Suppressor macrophage treated with lipopolysaccharide for 1 hour (primary cell): ENCODE data around the gene GALNTL6.

Experiments
- DNase-seq, 3 donors: peaks; one replicate each; pipeline ENCODE4 v3.0.0-alpha.2; 2020 to 2022

Gene GALNTL6

DNA sequence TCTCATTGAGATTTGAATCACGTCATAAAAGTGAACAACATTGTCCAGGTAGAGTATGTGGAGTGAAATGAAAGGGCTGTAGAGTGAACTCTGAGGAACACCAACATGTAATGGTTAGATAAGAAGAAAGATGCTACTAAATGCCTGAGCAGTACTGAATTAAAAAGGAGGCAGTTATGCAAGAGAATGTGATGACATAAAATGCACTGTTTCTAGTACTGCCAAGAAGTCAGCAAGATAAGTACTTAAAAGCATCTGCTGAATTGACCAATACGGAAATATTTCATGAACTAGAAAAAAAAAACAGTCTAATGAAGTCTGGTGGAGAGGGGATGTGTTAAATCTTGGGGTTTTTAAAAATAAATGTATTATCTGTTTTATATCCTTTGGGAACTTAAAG lies 771.6 kb downstream of the GALNTL6 start:
- no peak for DNase-seq

DNA sequence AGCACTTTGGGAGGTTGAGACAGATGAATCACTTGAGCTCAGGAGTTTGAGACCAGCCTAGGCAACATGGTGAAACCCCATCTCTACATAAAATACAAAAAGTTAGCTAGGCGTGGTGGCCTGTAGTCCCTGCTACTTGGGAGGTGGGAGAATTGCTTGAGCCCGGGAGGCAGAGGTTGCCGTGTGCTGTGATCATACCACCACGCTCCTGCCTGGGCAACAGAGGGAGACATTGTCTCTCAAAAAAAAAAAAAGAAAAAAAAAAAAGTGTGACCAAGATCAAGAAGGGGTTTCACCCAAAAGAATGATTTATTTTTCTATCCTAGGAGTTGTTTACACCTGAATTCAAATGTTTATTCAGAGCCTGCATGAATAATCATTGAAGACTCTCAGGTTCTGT lies 783.0 kb downstream of the GALNTL6 start:
- DNase-seq: no peak

DNA sequence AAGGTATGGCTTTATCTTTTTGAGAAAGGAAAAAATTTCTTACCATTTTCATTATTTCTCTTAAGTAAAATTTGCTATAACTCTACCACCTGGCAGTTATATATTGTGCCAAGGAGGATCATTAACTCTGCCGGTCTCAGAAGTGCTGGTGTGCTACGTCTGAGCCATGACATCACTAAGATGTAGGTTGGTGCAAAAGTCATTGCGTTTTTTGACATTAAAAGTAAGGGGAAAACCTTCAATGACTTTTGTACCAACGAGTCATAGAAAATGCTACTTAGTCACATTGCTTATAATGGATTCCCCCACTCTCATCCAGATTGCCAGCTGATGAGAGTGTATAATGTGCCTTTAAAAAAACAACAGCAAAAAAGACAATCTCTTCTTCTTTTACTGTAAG lies 786.4 kb downstream of the GALNTL6 start:
- DNase-seq: no peak

DNA sequence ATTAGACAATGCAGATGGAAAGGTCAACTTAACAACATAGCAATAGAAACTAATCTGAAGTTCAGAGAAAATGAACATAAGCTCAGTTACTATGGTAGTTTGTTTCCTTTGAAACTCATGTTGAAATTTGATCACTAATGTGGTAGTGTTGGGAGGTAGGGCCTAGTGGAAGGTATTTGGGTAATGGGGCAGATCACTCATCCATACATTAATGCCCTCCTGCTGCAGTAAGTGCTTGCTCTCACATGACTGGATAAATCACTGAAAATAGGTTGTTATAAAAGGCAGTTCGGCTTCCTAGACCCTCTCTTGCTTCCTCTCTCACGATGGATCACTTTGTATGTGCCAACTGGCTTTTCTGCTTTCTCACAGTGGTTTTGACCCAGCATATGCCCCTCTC lies 788.0 kb downstream of the GALNTL6 start:
- no peak for DNase-seq

DNA sequence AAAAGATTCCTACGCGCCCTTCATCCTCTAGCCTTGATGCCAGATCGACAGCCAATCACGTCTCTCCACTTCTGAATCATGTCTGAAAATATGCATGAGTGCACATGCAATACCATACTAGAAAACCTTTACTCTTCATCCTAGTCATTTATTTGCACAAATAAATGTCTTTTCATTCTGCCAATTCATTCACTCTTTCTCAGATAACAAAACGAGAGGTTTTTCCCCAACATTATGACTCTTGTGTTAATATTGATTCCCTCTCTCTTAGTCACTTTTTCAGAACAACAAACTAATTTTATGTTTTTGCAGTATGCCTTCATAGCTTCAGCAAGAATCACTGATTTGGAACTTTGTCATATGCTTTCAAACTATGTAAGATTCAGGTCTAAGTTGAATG lies 806.0 kb downstream of the GALNTL6 start:
- DNase-seq: no peak

DNA sequence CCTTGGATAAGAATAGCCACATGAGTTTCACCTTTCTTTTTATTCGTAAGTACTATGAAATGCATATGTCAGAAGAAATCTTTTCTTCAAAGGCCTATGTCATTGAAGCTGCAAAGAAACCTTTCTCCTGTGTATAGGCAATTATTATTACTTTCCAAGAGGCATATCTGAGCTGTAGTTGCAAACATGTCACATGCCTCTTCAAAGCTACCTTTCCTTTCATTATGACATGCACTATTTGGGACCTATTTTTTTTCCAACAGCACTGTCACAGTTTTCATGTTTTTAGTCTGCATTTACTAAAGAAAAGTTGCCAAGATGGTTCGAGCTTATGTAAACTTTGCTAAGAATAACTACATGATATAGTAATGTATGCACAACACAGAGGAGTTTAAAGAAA lies 806.6 kb downstream of the GALNTL6 start:
- DNase-seq: no peak

DNA sequence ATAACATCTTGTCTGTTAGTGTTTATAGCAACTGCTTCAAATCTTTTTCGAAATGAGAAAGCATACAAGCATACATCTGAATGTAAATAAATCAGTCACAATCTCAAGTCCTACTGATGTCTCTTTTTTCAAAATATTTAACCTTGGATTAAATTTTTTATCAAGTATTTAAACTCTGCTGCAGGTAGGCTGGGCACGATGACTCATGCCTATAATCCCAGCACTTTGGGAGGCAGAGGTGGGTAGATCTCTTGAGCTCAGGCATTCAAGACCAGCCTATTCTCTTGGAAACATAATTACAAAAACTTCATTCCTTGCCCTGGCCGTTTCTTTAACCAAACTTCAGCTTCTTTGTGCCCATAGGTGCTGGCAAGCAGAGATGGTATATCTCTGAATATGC lies 815.1 kb downstream of the GALNTL6 start:
- DNase-seq: no peak

DNA sequence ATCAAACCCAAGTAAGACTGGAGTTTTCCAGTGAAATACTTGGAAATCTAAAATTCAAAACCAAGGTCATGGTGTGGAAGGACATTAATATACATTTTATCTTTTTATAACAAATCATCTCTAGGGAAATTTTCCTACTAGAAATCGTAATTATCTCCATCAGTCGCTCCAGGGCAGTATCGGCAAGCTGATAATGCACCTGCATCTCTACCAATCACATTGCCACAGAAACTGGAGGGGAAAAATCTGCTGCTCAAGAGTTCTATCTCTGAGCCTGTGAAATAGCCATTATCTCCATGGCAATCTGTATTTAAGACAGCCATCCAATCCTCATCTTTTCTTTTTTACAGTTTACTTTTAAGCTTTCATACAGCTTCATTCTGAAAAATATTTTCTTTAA lies 817.1 kb downstream of the GALNTL6 start:
- no peak for DNase-seq

DNA sequence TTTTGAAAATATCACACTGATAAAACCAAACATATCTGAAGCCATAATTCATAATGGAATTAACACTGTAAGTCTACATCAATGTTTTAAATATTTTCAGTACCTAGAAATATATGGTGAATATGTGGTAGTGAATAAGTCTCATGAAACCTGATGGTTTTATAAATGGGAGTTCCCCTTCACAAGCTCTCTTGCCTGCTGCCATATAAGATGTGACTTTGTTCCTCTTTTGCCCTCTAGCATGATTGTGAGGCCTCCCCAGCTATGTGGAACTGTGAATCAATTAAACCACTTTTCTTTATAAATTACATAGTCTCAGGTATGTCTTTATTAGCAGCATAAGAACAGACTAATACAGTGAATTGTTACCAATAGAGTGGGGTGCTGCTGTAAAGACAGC lies 818.6 kb downstream of the GALNTL6 start:
- no peak for DNase-seq

DNA sequence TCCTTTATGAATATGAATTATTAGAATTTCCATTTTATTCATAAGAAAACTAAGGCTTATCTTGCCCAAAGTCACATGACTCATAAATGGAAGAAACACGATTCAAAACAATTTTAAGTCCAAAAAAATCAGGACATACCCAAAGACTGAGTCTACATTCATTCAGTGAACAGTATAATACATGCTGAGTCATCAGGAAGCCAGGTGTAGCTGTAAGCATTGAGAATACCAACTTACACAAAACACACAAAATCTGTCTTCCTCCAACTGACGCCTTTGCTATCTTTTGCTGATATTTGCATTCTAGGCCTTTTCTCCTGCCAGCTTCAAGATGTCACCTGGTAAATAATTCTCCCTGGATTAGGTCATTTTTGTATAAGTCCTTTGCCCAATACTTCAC lies 835.3 kb downstream of the GALNTL6 start:
- DNase-seq: no peak

DNA sequence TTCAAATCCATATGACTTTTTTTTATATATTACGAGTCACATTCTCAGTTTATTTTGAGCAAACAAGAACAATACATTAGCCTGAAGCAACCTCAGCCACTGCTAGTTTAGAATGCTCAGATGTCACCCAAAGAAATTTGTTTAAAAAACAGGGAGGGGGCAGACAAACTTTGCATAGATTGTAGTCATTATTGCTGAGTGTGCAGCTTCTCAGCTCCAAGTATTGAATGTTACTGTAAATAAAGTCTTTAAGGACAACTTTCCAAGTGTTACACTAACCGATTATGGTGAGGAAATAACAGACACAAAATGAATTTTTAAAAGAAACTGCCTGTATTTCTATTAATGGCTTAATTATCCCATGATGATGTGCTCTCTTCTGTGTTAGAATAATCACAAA lies 835.9 kb downstream of the GALNTL6 start:
- no peak for DNase-seq

DNA sequence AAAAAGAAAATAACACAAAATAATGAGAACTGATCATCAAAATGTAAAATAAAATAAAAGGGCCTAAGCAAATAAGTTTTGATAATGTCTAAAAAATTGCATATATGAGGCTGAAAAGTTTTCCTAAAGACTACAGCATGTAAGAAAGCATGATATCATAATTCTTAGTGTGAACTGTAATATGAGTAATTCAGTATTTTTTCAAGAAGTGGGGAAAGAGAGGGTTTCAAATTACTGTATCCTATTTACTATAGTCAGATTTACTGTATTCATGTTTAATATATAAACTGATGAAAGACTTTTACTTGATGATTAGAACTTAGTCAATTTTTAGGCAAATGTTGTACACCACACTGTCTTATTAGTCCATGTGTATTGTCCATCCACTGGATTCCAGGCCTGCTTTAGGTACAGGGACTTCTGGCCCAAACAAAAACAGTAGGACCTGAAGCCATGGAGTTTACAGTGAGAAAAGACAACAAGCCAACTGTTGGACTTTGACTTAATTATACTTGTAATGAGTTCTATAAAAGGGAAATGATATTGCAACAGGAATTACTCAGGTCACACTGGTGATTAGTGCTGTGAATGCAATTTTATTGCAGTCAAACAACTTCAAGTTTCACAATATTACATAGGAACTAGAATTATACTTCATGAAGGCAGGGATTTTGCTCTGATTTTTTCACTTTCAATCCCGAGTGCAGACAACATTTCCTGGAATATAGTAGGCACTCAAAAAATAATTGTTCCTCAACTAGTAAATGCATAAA lies 837.7 kb downstream of the GALNTL6 start:
- DNase-seq: peak in 1 of 3 donors; percentile 4

DNA sequence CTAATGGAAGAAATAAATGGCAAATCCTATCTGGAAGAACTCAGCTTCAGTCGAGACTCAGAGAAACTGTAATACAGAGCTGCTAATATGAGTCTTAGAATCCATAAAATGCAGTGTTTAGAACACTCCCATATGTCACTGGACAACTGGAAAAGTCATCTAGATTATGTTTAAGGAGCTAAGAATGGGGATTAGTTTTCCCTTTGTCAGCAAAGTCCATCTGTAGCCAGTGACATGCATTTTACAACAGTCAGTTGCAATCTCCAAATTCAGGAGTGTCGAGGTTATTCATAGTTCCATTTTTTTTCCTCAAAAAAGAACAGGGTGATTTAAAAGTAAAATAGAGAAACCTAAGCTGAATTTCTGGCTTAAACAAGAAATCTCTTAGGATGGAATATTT lies 838.8 kb downstream of the GALNTL6 start:
- no peak for DNase-seq

DNA sequence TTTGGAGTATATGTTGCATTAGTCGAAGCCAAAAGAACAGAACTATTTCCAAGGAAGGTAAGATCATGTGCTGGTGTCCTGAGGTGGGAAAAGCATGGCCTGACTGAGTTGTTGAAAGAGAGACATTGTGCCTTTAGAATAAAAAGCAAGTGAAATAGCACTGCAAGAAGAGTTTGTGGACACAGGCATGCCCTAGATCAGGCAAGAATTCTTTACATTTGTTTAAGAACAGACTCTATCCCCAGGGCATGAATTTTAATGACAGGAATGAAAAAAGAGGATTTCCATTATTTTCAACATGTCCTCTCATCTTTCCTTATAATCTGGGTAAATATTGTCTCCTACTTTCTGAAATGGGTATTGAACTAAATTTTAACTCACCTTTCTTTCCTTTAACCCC lies 839.2 kb downstream of the GALNTL6 start:
- DNase-seq: no peak

DNA sequence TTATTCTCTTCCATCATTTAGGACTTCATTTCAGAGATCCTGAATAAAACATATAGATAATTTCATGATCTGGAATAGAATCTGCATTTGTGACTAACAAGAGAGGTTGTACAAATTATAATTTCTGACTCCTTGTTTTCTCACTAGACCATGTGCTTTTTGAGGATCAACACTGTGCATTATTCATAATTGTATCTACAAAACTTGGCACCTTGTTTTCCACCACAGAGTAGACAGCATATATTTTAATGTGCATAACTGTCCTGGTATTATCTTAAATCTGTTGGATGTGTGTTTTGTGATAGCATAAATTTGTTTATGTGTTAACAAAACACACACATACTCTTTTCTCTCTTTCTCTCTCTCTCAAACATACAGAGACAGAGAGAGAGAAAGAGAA lies 840.5 kb downstream of the GALNTL6 start:
- DNase-seq: no peak

DNA sequence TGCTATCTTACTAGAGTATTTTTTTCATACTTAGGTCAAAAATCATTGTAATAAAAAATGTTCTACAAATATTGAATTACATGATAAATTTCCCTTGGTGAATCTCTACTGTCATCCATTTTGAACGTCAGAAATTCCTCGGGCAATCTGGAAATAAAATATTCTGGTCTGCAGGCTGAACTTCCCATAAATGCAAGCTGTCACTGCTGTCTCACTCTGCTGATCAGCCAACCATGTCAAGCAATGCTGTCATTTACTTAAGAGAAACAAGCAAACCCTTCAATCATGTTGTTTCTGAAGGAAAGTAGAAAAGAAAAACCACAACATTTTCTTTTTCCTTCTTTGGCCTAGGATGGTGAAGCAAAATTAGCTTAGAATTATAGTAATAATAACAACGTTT lies 841.3 kb downstream of the GALNTL6 start:
- no peak for DNase-seq

DNA sequence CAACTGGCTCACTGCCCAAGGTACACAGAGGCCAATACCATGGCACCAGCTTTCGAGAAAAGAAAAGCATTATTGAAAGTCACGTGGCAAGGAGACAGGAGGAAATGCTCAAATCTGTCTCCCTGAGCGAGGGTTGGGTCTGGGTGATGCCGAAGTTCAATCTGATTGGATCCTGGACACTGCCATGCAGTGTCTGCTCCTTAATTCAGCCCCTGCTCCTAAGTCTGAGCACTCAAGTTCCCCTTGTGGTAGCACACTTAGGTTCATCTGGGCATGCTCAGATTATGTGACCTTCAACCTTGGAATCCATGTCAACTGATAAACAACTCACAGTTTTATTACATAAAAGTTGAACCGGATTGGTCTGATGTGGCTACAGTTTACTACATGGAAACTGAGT lies 842.9 kb downstream of the GALNTL6 start:
- DNase-seq: no peak

DNA sequence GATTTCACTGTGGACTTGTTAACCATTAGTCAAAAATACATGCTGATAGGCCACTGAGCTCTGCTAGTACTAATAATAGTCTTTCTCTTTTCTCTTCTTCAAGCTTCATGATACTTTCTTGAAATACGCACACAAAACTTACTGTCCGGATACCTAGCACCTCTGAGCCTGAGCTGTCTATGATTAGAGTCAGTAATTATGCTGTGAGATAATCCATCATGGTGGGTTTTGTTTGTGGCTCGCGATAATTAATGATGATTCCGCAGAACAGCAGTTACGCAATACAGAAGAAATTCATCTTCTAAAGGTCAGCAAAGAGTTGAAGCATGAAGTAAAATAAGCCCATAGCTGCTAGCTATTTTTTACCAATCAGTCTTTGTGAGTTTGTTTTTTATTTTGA lies 843.9 kb downstream of the GALNTL6 start:
- DNase-seq: no peak

DNA sequence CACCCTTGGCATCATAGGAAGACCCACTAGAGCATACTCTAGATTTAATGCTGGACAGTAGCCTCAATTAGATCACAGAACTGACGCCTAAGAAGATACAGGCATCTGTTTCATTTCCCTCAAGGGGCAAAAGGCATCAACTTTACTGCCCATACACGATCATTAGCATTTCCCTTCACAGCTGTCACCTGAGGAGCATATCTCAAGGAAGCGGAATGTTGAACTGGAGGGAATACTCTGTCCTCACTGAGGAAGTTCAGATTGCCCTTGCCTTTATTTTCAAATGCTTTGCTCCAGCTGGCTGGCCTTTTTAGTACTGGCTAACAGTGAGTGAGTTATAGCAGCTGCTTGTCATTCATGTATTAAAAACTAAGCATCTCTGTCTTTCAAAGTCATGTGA lies 847.0 kb downstream of the GALNTL6 start:
- no peak for DNase-seq

DNA sequence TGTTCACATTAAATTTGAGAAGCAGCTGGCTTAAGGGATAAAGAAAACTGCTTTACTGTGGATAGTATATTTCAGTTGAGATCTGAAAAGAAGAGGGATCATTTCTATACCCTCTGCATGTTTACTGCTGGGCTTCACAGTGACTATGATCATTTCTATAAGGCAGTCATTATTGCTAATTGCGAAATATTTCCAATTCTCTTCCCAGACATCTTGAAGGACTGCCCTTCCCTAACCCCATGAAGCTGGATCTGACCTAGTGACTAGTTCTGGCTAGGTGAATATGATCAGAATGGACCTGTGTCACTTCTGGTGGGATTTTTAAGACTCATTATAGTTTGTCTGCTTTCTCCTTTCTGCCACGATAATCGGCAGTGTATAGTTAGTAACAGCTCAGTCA lies 848.9 kb downstream of the GALNTL6 start:
- no peak for DNase-seq

DNA sequence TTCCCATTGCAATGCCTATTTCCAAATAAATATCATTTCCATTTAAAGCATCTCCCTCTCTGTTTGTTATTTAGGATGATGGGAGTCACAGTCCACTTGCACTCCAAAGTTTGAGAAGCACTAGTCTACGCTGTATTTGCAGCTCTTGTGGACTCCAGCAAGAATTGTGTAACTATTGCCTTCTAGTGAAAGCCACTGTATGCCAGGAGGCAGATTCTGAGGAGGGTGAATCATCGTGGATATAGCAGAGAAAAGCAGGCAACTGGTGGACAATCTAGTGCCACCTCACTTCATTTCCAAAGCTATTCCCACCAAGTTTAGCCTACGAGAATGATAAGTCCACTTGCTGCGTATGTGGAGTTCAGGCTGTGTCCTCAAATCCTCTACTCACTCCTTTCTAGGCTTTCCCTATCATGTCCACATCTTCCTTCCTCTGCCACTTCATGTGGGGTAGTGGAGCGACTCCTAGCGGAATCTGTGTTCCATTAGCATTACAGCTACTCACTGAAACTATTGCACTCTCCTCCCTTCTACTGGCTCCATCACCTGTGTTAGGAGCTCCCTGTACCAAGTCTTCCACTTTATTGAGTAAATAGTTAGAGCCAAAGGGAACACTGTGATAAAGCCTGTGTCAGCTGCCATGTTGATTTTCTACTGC lies 853.6 kb downstream of the GALNTL6 start:
- DNase-seq: no peak

DNA sequence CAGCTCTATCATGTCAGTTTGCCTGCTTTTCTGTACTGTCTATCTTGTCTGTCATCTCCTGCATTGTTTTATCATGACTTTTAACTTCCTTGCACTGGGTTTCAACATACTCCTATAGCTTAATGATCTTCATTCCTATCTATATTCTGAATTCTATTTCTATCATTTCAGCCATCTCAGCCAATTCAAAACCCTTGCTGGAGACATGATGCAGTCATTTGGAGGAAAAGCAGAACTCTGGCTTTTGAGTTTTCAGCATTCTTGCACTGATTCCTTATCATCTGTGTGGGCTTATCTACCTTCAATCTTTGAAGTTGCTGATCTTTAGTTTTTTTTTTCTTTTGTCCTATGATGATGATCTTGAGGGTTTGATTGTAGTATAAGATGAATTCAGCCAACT lies 861.6 kb downstream of the GALNTL6 start:
- DNase-seq: no peak

DNA sequence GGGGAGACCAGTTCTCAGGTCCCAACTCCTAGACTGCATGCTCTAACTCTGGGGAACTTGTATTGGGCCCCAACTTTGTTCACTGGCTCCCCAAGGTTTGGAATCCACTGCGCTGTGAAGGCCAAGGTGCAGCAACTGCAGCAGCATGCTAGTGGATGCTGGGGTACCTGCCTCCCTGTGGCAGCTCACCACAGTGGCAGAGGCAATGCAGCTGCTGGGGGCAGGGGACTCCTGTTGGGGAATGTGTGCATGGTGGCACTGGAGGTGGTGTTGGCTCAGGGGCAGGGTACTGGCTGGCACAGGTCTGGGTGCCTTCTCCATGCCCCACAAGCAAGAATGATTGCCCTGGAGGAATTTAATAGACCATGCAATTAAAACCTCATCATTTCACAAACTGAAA lies 862.0 kb downstream of the GALNTL6 start:
- peak in 1 of 3 donors; percentile 9 for DNase-seq

DNA sequence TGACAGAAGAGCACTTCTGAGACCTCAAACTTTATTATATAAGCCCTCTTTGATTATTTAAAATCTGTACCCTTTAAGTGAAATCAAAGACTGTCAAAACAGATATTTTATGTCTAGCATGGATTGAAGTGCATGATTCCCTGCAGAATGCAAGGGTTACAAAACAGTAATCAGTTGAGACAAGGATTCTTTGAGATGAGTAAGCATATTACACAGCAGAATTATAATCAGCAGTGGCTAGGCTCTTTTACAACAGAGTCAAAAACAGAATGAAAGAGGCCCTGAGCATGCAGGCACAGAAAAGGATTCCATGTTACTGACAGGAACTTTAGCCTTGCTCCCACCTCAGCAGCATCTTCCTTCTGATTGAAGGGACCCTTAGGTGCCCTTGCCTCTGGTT lies 867.5 kb downstream of the GALNTL6 start:
- DNase-seq: peak in 1 of 3 donors; percentile 0

DNA sequence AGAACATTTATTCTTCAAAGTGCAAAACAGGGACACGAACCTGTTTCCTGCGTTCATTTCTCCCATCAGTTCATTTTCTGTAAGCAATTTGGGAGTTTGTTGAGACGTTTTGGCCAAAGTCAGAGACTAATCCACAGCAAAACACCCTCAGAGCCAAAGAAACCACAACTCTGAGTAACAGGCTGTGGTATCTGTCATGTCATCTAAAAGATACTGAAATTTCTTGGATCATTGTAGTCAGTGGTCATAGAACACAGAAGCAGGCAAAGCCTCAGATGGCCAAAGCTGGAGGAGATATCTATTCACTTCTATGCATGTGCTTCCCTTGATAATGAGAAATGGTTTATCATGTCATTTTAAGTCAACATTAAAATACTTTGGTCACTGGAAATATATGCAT lies 869.8 kb downstream of the GALNTL6 start:
- no peak for DNase-seq
